Stimulated activated CD8-positive, alpha-beta memory T cell treated with anti-CD3 and anti-CD28 coated beads, Interleukin-15, amount 100 ng/mL, for 48 hours (primary cell): ENCODE data around the gene CEMIP.
A peak's percentile ranks its signal among the peaks of the same experiment; 100 is the strongest.

Source experiments
- DNase-seq, 2 donors: peaks; one replicate each; pipeline ENCODE4 v3.0.0-alpha.2; 2020; ENCODE audit warnings: low read depth in 2 of 2

The CEMIP gene

GRCh38 chr15:80888846-80889245, 109.7 kb downstream of the CEMIP start:
- DNase-seq = no peak

- DNase-seq = no peak
Measured at GRCh38 chr15:80890341-80891005, 111.3 kb downstream of the CEMIP start.

GRCh38 chr15:80891006-80891405, 111.8 kb downstream of the CEMIP start:
- DNase-seq = no peak

- DNase-seq = no peak
Measured at GRCh38 chr15:80892414-80892813, 113.2 kb downstream of the CEMIP start.

GRCh38 chr15:80893777-80894176, 114.6 kb downstream of the CEMIP start:
- DNase-seq = no peak

GRCh38 chr15:80895091-80895490, 115.9 kb downstream of the CEMIP start:
- DNase-seq = no peak

GRCh38 chr15:80895965-80896364, 116.8 kb downstream of the CEMIP start:
- DNase-seq = no peak

GRCh38 chr15:80898040-80898439, 118.9 kb downstream of the CEMIP start:
- DNase-seq = no peak

- no peak for DNase-seq
Measured at GRCh38 chr15:80902298-80902801, 123.2 kb downstream of the CEMIP start.

GRCh38 chr15:80904998-80905397, 125.8 kb downstream of the CEMIP start:
- no peak for DNase-seq

- DNase-seq = no peak
Measured at GRCh38 chr15:80906159-80906766, 127.1 kb downstream of the CEMIP start.

- no peak for DNase-seq
Measured at GRCh38 chr15:80911821-80912220, 132.7 kb downstream of the CEMIP start.

GRCh38 chr15:80912673-80913072, 133.5 kb downstream of the CEMIP start:
- no peak for DNase-seq

GRCh38 chr15:80913541-80913940, 134.4 kb downstream of the CEMIP start:
- DNase-seq = no peak

GRCh38 chr15:80915472-80915871, 136.3 kb downstream of the CEMIP start:
- no peak for DNase-seq

GRCh38 chr15:80916056-80916455, 136.9 kb downstream of the CEMIP start:
- no peak for DNase-seq

GRCh38 chr15:80918196-80918783, 139.1 kb downstream of the CEMIP start:
- no peak for DNase-seq

GRCh38 chr15:80920271-80920699, 141.1 kb downstream of the CEMIP start:
- peak; percentile 10 to 25 for DNase-seq

GRCh38 chr15:80921736-80922410, 142.7 kb downstream of the CEMIP start:
- no peak for DNase-seq

GRCh38 chr15:80923668-80924067, 144.5 kb downstream of the CEMIP start:
- DNase-seq = no peak

- no peak for DNase-seq
Measured at GRCh38 chr15:80924278-80924677, 145.1 kb downstream of the CEMIP start.

- DNase-seq = no peak
Measured at GRCh38 chr15:80925597-80926059, 146.5 kb downstream of the CEMIP start.
